ENCODE measurements around the gene AFAP1. TPM values are rescaled to one million over a fixed set of nuclear protein-coding genes. Genes with fewer than 3 reads are reported as not detected.

Gene AFAP1
- total and polyA plus RNA-seq, 2 donors (not counting 1 experiment from before 2014, with no cell fraction given): 0.03 to 0.44 TPM

GRCh38 chr4:7753931-7754465, 185.7 kb downstream of the AFAP1 start:
- no peak overlapping the region for H2AFZ ChIP-seq (ENCODE audit: insufficient read depth, low read depth, low read length, poor library complexity, severe bottlenecking)
- intact Hi-C loops (cut with micrococcal nuclease): no loop called here

GRCh38 chr4:7753271-7753670, 186.4 kb downstream of the AFAP1 start:
- H3K36me3 ChIP-seq (replicated peaks in 1 of 2; ENCODE audit: control extremely low read depth in 1 of 2, control insufficient read depth in 1 of 2, extremely low read depth in 1 of 2, insufficient read depth in 2 of 2, low read length in 1 of 2): no peaks in the 10 kb centered on the region
- no peaks in the 10 kb centered on the region for H3K27me3 ChIP-seq (replicated peaks in 1 of 4; ENCODE audit: control extremely low read depth in 1 of 4, control insufficient read depth in 3 of 4, insufficient read depth in 4 of 4, low read length in 3 of 4)
- TF ChIP-seq EZH2 (IDR thresholded peaks at IDR 0.05; ENCODE audit: borderline replicate concordance, insufficient read depth, low read depth, low read length, poor library complexity, severe bottlenecking): no peak
- no peak for TF ChIP-seq CTCF (IDR thresholded peaks at IDR 0.05)
- no peaks in the 10 kb centered on the region for H3K9me3 Mint-ChIP-seq (ENCODE audit: insufficient read depth)
- no peaks in the 10 kb centered on the region for H4K20me1 ChIP-seq (ENCODE audit: control insufficient read depth, insufficient read depth, low read length, poor library complexity, severe bottlenecking)
- no peak overlapping the region for H3K27ac Mint-ChIP-seq
- ATAC-seq (ENCODE audit: low read depth) (no peak), DNase-seq (no peak)
- CTCF ChIA-PET: no interaction called here
- peaks cover 0 to 3% (median 0%) of the 10 kb centered on the region in 3 donors for H3K9me3 ChIP-seq (ENCODE audit: control extremely low read depth in 1 of 3, control insufficient read depth in 2 of 3, insufficient read depth in 1 of 3, low read length in 2 of 3)
- H3K4me2 ChIP-seq (replicated peaks; ENCODE audit: low read depth, low read length, poor library complexity, severe bottlenecking): no peak overlapping the region
- no peaks in the 10 kb centered on the region for H3K4me1 ChIP-seq (ENCODE audit: control insufficient read depth in 2 of 2, insufficient read depth in 2 of 2, low read length in 2 of 2)
- POLR2A ChIA-PET: no interaction called here
- H3K27ac ChIP-seq (ENCODE audit: low read length in 2 of 2): no peak overlapping the region
- no peaks in the 10 kb centered on the region for H3K79me2 ChIP-seq (ENCODE audit: control insufficient read depth, insufficient read depth, low read length)
- no peak overlapping the region for H3K9ac ChIP-seq (ENCODE audit: low read length)
- WGBS (ENCODE audit: insufficient coverage): 98% methylated on average over 15 of the region's 15 CpGs
- no peaks in the 10 kb centered on the region for H3K4me1 Mint-ChIP-seq
- intact Hi-C loops (cut with micrococcal nuclease): no loop called here
- peaks cover 3% of the 10 kb centered on the region for H3K27me3 Mint-ChIP-seq
- no peak overlapping the region for H3K4me3 Mint-ChIP-seq
- no peak overlapping the region for H2AFZ ChIP-seq (ENCODE audit: insufficient read depth, low read depth, low read length, poor library complexity, severe bottlenecking)
- no peak overlapping the region for H3K4me3 ChIP-seq (ENCODE audit: control extremely low read depth in 1 of 5, extremely low read depth in 1 of 5, insufficient read depth in 1 of 5, low read depth in 2 of 5, low read length in 4 of 5)

More at GRCh38 chr4:7753931-7754465, 185.7 kb downstream of the AFAP1 start:
- Mint-ChIP-seq H3K4me1 (no peaks in the 10 kb centered on the region), H3K27ac (no peak overlapping the region), H3K9me3 (ENCODE audit: insufficient read depth) (no peaks in the 10 kb centered on the region), H3K4me3 (no peak overlapping the region), H3K27me3 (peaks cover 3% of the 10 kb centered on the region)
- no peak overlapping the region for H3K9ac ChIP-seq (ENCODE audit: low read length)
- 86% methylated on average over 14 of the region's 15 CpGs for WGBS (ENCODE audit: insufficient coverage)
- no peak for DNase-seq
- no peaks in the 10 kb centered on the region for H3K79me2 ChIP-seq (ENCODE audit: control insufficient read depth, insufficient read depth, low read length)
- no peak overlapping the region for H3K27ac ChIP-seq (ENCODE audit: low read length in 2 of 2)
- no peak overlapping the region for H3K4me2 ChIP-seq (replicated peaks; ENCODE audit: low read depth, low read length, poor library complexity, severe bottlenecking)
- ChIA-PET CTCF (no interaction called here), POLR2A (no interaction called here)
- no peak for TF ChIP-seq EZH2 (IDR thresholded peaks at IDR 0.05; ENCODE audit: borderline replicate concordance, insufficient read depth, low read depth, low read length, poor library complexity, severe bottlenecking)
- TF ChIP-seq CTCF (IDR thresholded peaks at IDR 0.05): no peak
- no peaks in the 10 kb centered on the region for H3K27me3 ChIP-seq (replicated peaks in 1 of 4; ENCODE audit: control extremely low read depth in 1 of 4, control insufficient read depth in 3 of 4, insufficient read depth in 4 of 4, low read length in 3 of 4)
- H4K20me1 ChIP-seq (ENCODE audit: control insufficient read depth, insufficient read depth, low read length, poor library complexity, severe bottlenecking): no peaks in the 10 kb centered on the region
- peaks cover 0 to 3% (median 0%) of the 10 kb centered on the region in 3 donors for H3K9me3 ChIP-seq (ENCODE audit: control extremely low read depth in 1 of 3, control insufficient read depth in 2 of 3, insufficient read depth in 1 of 3, low read length in 2 of 3)
- H3K4me3 ChIP-seq (ENCODE audit: control extremely low read depth in 1 of 5, extremely low read depth in 1 of 5, insufficient read depth in 1 of 5, low read depth in 2 of 5, low read length in 4 of 5): no peak overlapping the region
- no peaks in the 10 kb centered on the region for H3K4me1 ChIP-seq (ENCODE audit: control insufficient read depth in 2 of 2, insufficient read depth in 2 of 2, low read length in 2 of 2)
- no peaks in the 10 kb centered on the region for H3K36me3 ChIP-seq (replicated peaks in 1 of 2; ENCODE audit: control extremely low read depth in 1 of 2, control insufficient read depth in 1 of 2, extremely low read depth in 1 of 2, insufficient read depth in 2 of 2, low read length in 1 of 2)
- no peak for ATAC-seq (ENCODE audit: low read depth)

Measured in B cell (primary cell).